GM23338 (cell line): ENCODE measurements around the gene ASPHD2. TPM values are rescaled to one million over a fixed set of nuclear protein-coding genes. Genes with fewer than 3 reads are reported as not detected.

Source experiments
- ATAC-seq: fragments of 200-7000 bp; cut with Tn5 transposase; 3 replicates; pipeline ENCODE4 v1.9.1; 2020
- DNase-seq: peaks from one replicate; pipeline ENCODE4 v3.0.0-alpha.2; 2015; ENCODE audit warnings: low spot score
- H2AFZ ChIP-seq: fragments of 200-600 bp; sonication (generic); 2 replicates; pipeline ENCODE4 v1.8.0; 2016; ENCODE audit warnings: antibody characterized with exemption, mild to moderate bottlenecking, moderate library complexity
- H3F3A ChIP-seq: fragments of 200-600 bp; sonication (generic); replicated peaks from 2 replicates; pipeline ENCODE4 v1.8.0; 2017; ENCODE audit warnings: antibody characterized with exemption, mixed run types, low read depth
- H3K27ac ChIP-seq: fragments of 200-600 bp; sonication (generic); 2 replicates; pipeline ENCODE4 v1.6.1; 2016; ENCODE audit warnings: low read depth
- H3K27me3 ChIP-seq: fragments of 200-600 bp; sonication (generic); 2 replicates; pipeline ENCODE4 v1.8.0; 2016; ENCODE audit warnings: mild to moderate bottlenecking, mixed run types, moderate library complexity; ENCODE audit not compliant: insufficient read depth
- H3K36me3 ChIP-seq: fragments of 200-600 bp; sonication (generic); 2 replicates; pipeline ENCODE4 v1.8.0; 2016; ENCODE audit warnings: mild to moderate bottlenecking; ENCODE audit not compliant: insufficient read depth
- H3K4me1 ChIP-seq: fragments of 200-600 bp; sonication (generic); 2 replicates; pipeline ENCODE4 v1.8.0; 2016; ENCODE audit warnings: mild to moderate bottlenecking, moderate library complexity; ENCODE audit not compliant: insufficient read depth
- H3K4me2 ChIP-seq: fragments of 200-600 bp; sonication (generic); 2 replicates; pipeline ENCODE4 v1.7.1; 2017; ENCODE audit warnings: mixed run types
- H3K4me3 ChIP-seq: fragments of 200-600 bp; sonication (generic); 2 replicates; pipeline ENCODE4 v1.6.1; 2016; ENCODE audit warnings: mixed run types
- H3K79me2 ChIP-seq: fragments of 200-600 bp; sonication (generic); replicated peaks from 2 replicates; pipeline ENCODE4 v1.8.0; 2017; ENCODE audit warnings: mild to moderate bottlenecking; ENCODE audit not compliant: insufficient read depth
- H3K9me2 ChIP-seq: fragments of 200-600 bp; sonication (generic); 2 replicates; pipeline ENCODE4 v1.8.0; 2017; ENCODE audit not compliant: insufficient read depth
- H4K20me1 ChIP-seq: fragments of 200-600 bp; sonication (generic); replicated peaks from 2 replicates; pipeline ENCODE4 v1.8.0; 2017; ENCODE audit warnings: mild to moderate bottlenecking; ENCODE audit not compliant: insufficient read depth
- H3K27ac Mint-ChIP-seq: 2 replicates; pipeline ENCODE4 v1.8.0; 2020; ENCODE audit warnings: inconsistent platforms, mild to moderate bottlenecking, moderate library complexity, mixed read lengths
- H3K27me3 Mint-ChIP-seq: 3 replicates; pipeline ENCODE4 v1.8.0; 2022; ENCODE audit warnings: low read depth, mild to moderate bottlenecking, moderate library complexity, mixed read lengths, inconsistent platforms; ENCODE audit not compliant: insufficient read depth, poor library complexity
- H3K36me3 Mint-ChIP-seq: 3 replicates; pipeline ENCODE4 v1.8.0; 2021; ENCODE audit warnings: low read depth, mild to moderate bottlenecking, inconsistent platforms, moderate library complexity, mixed read lengths
- H3K4me1 Mint-ChIP-seq: 3 replicates; pipeline ENCODE4 v1.8.0; 2020; ENCODE audit warnings: mild to moderate bottlenecking, inconsistent platforms, mixed read lengths
- H3K4me3 Mint-ChIP-seq: 3 replicates; pipeline ENCODE4 v1.8.0; 2021; ENCODE audit warnings: moderate library complexity, mild to moderate bottlenecking, inconsistent platforms, mixed read lengths
- H3K9me3 Mint-ChIP-seq: 3 replicates; pipeline ENCODE4 v1.8.0; 2020; ENCODE audit warnings: moderate library complexity, mild to moderate bottlenecking, inconsistent platforms, mixed read lengths
- CREB1 ChIP-seq: fragments of 250-450 bp; sonication (Bioruptor Pico); IDR thresholded peaks from 2 replicates; pipeline ENCODE4 v1.5.0; 2020; ENCODE audit warnings: low read depth, mild to moderate bottlenecking, moderate library complexity
- JUNB ChIP-seq: IDR thresholded peaks from one replicate; pipeline ENCODE4 v1.6.1; 2016; ENCODE audit warnings: antibody characterized with exemption; ENCODE audit not compliant: unreplicated experiment
- ZNF114 ChIP-seq: fragments of 250-450 bp; sonication (Bioruptor Pico); IDR thresholded peaks from 2 replicates; pipeline ENCODE4 v1.5.0; 2020; ENCODE audit warnings: mild to moderate bottlenecking, moderate library complexity
- ZNF331 ChIP-seq: fragments of 250-450 bp; sonication (Bioruptor Pico); IDR thresholded peaks from 2 replicates; pipeline ENCODE4 v1.5.0; 2020; ENCODE audit warnings: low read depth, mild to moderate bottlenecking, moderate library complexity
- polyA plus RNA-seq: library from polyadenylated mRNA; unstranded; fragments of >200 nt; fragmentation: Nextera tagmentation; extraction: Ambion mirVana; gene quantifications from 2 replicates; pipeline ENCODE4 v1.2.1, GENCODE V29; 2016
- total RNA-seq: library from RNA; depleted of rRNA; stranded (reverse); fragments of >200 nt; shearing (Covaris generic); gene quantifications from 2 replicates; pipeline ENCODE4 v1.2.3, GENCODE V29; 2014
- TF ChIP-seq, protein P1 (sequence below): fragments of 250-450 bp; sonication (Bioruptor Pico); IDR thresholded peaks from 2 replicates; pipeline ENCODE4 v1.5.0; 2020; ENCODE audit warnings: mild to moderate bottlenecking, moderate library complexity
- TF ChIP-seq, protein P2 (sequence below): IDR thresholded peaks from one replicate; pipeline ENCODE4 v1.6.1; 2018; ENCODE audit warnings: antibody characterized with exemption; ENCODE audit not compliant: unreplicated experiment

The ASPHD2 gene
- total and polyA plus RNA-seq, 2 experiments from 2014 or later: 6.0 to 9.3 TPM

DNA sequence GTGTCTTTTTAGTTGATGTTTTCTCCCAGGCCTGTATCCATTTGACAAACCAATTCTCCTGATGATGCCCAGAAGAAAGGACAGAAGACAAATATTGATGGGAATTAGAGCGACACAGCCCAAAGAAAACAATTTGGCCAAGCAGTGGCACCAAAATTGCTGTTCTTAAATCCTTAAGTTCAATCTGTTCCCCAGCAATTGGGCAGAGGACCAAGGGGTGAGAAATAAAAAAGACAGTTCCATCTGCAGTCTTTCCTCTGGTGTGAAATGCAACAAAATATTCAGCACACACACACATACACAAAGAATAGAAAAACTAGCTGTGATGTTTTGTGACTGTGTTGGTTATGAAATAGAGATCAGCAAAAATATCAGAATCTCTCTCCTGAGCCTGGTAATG is 38.0 kb upstream of the ASPHD2 start (continued):
- TF ChIP-seq, protein P1, sequence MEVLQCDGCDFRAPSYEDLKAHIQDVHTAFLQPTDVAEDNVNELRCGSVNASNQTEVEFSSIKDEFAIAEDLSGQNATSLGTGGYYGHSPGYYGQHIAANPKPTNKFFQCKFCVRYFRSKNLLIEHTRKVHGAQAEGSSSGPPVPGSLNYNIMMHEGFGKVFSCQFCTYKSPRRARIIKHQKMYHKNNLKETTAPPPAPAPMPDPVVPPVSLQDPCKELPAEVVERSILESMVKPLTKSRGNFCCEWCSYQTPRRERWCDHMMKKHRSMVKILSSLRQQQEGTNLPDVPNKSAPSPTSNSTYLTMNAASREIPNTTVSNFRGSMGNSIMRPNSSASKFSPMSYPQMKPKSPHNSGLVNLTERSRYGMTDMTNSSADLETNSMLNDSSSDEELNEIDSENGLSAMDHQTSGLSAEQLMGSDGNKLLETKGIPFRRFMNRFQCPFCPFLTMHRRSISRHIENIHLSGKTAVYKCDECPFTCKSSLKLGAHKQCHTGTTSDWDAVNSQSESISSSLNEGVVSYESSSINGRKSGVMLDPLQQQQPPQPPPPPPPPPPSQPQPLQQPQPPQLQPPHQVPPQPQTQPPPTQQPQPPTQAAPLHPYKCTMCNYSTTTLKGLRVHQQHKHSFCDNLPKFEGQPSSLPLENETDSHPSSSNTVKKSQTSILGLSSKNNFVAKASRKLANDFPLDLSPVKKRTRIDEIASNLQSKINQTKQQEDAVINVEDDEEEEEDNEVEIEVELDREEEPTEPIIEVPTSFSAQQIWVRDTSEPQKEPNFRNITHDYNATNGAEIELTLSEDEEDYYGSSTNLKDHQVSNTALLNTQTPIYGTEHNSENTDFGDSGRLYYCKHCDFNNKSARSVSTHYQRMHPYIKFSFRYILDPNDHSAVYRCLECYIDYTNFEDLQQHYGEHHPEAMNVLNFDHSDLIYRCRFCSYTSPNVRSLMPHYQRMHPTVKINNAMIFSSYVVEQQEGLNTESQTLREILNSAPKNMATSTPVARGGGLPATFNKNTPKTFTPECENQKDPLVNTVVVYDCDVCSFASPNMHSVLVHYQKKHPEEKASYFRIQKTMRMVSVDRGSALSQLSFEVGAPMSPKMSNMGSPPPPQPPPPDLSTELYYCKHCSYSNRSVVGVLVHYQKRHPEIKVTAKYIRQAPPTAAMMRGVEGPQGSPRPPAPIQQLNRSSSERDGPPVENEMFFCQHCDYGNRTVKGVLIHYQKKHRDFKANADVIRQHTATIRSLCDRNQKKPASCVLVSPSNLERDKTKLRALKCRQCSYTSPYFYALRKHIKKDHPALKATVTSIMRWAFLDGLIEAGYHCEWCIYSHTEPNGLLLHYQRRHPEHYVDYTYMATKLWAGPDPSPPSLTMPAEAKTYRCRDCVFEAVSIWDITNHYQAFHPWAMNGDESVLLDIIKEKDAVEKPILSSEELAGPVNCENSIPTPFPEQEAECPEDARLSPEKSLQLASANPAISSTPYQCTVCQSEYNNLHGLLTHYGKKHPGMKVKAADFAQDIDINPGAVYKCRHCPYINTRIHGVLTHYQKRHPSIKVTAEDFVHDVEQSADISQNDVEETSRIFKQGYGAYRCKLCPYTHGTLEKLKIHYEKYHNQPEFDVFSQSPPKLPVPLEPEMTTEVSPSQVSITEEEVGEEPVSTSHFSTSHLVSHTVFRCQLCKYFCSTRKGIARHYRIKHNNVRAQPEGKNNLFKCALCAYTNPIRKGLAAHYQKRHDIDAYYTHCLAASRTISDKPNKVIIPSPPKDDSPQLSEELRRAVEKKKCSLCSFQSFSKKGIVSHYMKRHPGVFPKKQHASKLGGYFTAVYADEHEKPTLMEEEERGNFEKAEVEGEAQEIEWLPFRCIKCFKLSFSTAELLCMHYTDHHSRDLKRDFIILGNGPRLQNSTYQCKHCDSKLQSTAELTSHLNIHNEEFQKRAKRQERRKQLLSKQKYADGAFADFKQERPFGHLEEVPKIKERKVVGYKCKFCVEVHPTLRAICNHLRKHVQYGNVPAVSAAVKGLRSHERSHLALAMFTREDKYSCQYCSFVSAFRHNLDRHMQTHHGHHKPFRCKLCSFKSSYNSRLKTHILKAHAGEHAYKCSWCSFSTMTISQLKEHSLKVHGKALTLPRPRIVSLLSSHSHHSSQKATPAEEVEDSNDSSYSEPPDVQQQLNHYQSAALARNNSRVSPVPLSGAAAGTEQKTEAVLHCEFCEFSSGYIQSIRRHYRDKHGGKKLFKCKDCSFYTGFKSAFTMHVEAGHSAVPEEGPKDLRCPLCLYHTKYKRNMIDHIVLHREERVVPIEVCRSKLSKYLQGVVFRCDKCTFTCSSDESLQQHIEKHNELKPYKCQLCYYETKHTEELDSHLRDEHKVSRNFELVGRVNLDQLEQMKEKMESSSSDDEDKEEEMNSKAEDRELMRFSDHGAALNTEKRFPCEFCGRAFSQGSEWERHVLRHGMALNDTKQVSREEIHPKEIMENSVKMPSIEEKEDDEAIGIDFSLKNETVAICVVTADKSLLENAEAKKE (CRISPR knock-in tag): no peak
- no peak for TF ChIP-seq ZNF331 (CRISPR knock-in tag)
- no peak for TF ChIP-seq CREB1 (CRISPR knock-in tag)

DNA sequence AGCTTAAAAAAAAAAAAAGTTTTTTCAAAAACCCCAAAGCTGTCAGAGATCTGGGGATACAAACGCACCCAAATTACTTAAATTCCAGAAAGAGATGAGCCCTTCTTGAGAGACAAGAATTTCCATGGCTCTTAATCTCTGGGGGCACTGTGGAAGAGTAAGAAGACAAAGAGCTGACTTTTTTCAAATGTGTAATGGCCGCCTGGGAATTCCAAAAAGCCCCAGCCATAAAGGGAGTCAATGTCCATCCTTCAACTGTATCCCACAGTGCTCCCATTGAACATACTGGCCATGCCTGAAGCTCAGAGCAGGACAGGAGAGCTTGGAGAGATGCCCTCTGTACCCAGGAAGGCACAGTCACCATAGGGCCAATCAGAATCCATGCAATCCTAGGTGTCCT is 37.4 kb upstream of the ASPHD2 start:
- H4K20me1 ChIP-seq: no peaks in the 10 kb centered on the region
- Mint-ChIP-seq H3K4me1 (peaks cover 14% of the 10 kb centered on the region), H3K9me3 (no peaks in the 10 kb centered on the region; the same call in 2 of the 3 replicates), H3K27me3 (peaks cover 6% of the 10 kb centered on the region), H3K27ac (no peak overlapping the region), H3K36me3 (no peaks in the 10 kb centered on the region), H3K4me3 (no peak overlapping the region)
- no peak overlapping the region for H3K27ac ChIP-seq
- DNase-seq (peak; percentile 43), ATAC-seq (no peak)
- H3F3A ChIP-seq: no peaks in the 10 kb centered on the region
- H3K27me3 ChIP-seq: no peaks in the 10 kb centered on the region
- H3K4me1 ChIP-seq: no peaks in the 10 kb centered on the region; the same call in 1 of the 2 replicates
- H3K4me2 ChIP-seq: no peak overlapping the region
- peak overlapping the region; percentile 0; the same call in 1 of the 2 replicates for H2AFZ ChIP-seq
- H3K4me3 ChIP-seq: no peak overlapping the region
- no peaks in the 10 kb centered on the region for H3K36me3 ChIP-seq
- H3K79me2 ChIP-seq: no peaks in the 10 kb centered on the region
- 0 out of 2 replicates have a peak, but pooled peaks cover 7% of the 10 kb centered on the region for H3K9me2 ChIP-seq
- TF ChIP-seq JUNB (no peak), ZNF114 (CRISPR knock-in tag) (no peak), ZNF331 (CRISPR knock-in tag) (no peak)
- TF ChIP-seq, protein P1 (CRISPR knock-in tag): no peak
- TF ChIP-seq, protein P2, sequence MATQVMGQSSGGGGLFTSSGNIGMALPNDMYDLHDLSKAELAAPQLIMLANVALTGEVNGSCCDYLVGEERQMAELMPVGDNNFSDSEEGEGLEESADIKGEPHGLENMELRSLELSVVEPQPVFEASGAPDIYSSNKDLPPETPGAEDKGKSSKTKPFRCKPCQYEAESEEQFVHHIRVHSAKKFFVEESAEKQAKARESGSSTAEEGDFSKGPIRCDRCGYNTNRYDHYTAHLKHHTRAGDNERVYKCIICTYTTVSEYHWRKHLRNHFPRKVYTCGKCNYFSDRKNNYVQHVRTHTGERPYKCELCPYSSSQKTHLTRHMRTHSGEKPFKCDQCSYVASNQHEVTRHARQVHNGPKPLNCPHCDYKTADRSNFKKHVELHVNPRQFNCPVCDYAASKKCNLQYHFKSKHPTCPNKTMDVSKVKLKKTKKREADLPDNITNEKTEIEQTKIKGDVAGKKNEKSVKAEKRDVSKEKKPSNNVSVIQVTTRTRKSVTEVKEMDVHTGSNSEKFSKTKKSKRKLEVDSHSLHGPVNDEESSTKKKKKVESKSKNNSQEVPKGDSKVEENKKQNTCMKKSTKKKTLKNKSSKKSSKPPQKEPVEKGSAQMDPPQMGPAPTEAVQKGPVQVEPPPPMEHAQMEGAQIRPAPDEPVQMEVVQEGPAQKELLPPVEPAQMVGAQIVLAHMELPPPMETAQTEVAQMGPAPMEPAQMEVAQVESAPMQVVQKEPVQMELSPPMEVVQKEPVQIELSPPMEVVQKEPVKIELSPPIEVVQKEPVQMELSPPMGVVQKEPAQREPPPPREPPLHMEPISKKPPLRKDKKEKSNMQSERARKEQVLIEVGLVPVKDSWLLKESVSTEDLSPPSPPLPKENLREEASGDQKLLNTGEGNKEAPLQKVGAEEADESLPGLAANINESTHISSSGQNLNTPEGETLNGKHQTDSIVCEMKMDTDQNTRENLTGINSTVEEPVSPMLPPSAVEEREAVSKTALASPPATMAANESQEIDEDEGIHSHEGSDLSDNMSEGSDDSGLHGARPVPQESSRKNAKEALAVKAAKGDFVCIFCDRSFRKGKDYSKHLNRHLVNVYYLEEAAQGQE: no peak
